ENCODE data around the gene COQ3. TPM values are rescaled to one million over a fixed set of nuclear protein-coding genes. Genes with fewer than 3 reads are reported as not detected.

The COQ3 gene
- total RNA-seq, 1 experiment from 2014 or later = 10.9 TPM

DNA sequence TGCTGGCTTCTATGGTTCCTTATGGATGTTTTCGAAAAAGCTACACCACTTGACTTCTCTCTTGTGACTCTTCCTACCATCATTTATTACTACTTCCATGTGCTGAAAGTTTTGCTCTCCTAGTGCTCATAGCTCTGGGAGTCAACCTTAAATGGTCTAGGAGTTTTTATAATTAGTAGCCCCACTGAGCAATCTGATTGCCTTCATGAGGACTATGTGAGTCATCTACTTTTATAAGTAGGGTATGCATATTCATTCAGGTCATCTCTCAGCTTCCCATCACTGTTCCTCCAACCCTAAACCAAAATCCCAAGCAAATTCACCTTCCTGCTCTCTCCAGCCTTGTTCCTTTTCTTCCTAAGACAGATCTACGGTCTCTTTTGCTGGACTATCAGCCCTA, 27.1 kb downstream of the COQ3 start:
- H3K27me3 ChIP-seq (ENCODE audit: insufficient read depth, low read length) = no peaks in the 10 kb centered on the region
- H3T11ph ChIP-seq (ENCODE audit: low read length) = no peak overlapping the region
- no peak overlapping the region for H4K8ac ChIP-seq (replicated peaks; ENCODE audit: insufficient read length, low read depth, low read length)
- H2BK20ac ChIP-seq (ENCODE audit: low read depth, low read length, poor library complexity, severe bottlenecking) = no peak overlapping the region
- H4K5ac ChIP-seq (ENCODE audit: insufficient read length, low read depth, low read length) = no peak overlapping the region
- no peaks in the 10 kb centered on the region for H3K79me2 ChIP-seq (ENCODE audit: insufficient read depth, low read length)
- no peak overlapping the region for H2BK12ac ChIP-seq (ENCODE audit: insufficient read length, low read depth, low read length)
- Mint-ChIP-seq H3K9me3 (no peaks in the 10 kb centered on the region), H3K4me1 (peaks cover 12 to 13% of the 10 kb centered on the region in 2 experiments), H3K27me3 (ENCODE audit: low read depth) (no peaks in the 10 kb centered on the region), H3K4me3 (no peak overlapping the region), H3K27ac (no peak overlapping the region), H3K36me3 (ENCODE audit: insufficient read depth in 1 of 3, low read depth in 3 of 3) (no peaks in the 10 kb centered on the region)
- no peaks in the 10 kb centered on the region for H3K9me3 ChIP-seq (ENCODE audit: control insufficient read depth, low read depth, low read length)
- TF ChIP-seq, protein P1, sequence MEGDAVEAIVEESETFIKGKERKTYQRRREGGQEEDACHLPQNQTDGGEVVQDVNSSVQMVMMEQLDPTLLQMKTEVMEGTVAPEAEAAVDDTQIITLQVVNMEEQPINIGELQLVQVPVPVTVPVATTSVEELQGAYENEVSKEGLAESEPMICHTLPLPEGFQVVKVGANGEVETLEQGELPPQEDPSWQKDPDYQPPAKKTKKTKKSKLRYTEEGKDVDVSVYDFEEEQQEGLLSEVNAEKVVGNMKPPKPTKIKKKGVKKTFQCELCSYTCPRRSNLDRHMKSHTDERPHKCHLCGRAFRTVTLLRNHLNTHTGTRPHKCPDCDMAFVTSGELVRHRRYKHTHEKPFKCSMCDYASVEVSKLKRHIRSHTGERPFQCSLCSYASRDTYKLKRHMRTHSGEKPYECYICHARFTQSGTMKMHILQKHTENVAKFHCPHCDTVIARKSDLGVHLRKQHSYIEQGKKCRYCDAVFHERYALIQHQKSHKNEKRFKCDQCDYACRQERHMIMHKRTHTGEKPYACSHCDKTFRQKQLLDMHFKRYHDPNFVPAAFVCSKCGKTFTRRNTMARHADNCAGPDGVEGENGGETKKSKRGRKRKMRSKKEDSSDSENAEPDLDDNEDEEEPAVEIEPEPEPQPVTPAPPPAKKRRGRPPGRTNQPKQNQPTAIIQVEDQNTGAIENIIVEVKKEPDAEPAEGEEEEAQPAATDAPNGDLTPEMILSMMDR (conservative IDR thresholded peaks at IDR 0.05) = no peak
- no peak overlapping the region for H3K18ac ChIP-seq (ENCODE audit: insufficient read length, low read depth, low read length)
- H3K23ac ChIP-seq (ENCODE audit: insufficient read length, low read depth, low read length) = no peak overlapping the region
- H3K4ac ChIP-seq (ENCODE audit: low read depth, low read length) = no peak overlapping the region
- H2AK5ac ChIP-seq (ENCODE audit: insufficient read length, low read length) = no peak overlapping the region
- no peak overlapping the region for H2BK15ac ChIP-seq (ENCODE audit: low read depth, low read length)
- H3K9ac ChIP-seq (ENCODE audit: extremely low read depth, insufficient read length, low read length) = no peak overlapping the region
- no peak overlapping the region for H2BK5ac ChIP-seq (ENCODE audit: insufficient read length, low read length)
- no peak overlapping the region for H2AFZ ChIP-seq (ENCODE audit: low read length)
- DNase-seq = no peak
- no peak overlapping the region for H3K14ac ChIP-seq (ENCODE audit: insufficient read depth, low read length)
- WGBS (ENCODE audit: extremely low coverage, insufficient read length, low lambda C conversion rate) = no CpG with 5 or more reads among the region's 2 CpGs
- no peak overlapping the region for H4K91ac ChIP-seq (ENCODE audit: insufficient read length, low read depth, low read length)
- no peaks in the 10 kb centered on the region for H4K20me1 ChIP-seq (ENCODE audit: control insufficient read depth, insufficient read depth, insufficient read length)
- H3K56ac ChIP-seq (ENCODE audit: insufficient read length, low read depth, low read length) = no peak overlapping the region
- no peak overlapping the region for H2BK120ac ChIP-seq (ENCODE audit: low read depth, low read length, poor library complexity, severe bottlenecking)
- H3K79me1 ChIP-seq (ENCODE audit: insufficient read depth, low read depth, low read length, poor library complexity, severe bottlenecking) = no peaks in the 10 kb centered on the region
- H3K27ac ChIP-seq (ENCODE audit: insufficient read length, low read depth, low read length) = no peak overlapping the region
- H3K23me2 ChIP-seq (ENCODE audit: insufficient read length, low read depth, low read length, poor library complexity, severe bottlenecking) = no peaks in the 10 kb centered on the region
- no peak overlapping the region for H3K4me2 ChIP-seq (ENCODE audit: insufficient read depth, insufficient read length, low read length)
- H3K4me1 ChIP-seq (ENCODE audit: insufficient read depth, low read length) = no peaks in the 10 kb centered on the region

Measured in H9 (cell line).